Activated T-cell treated with anti-CD3 and anti-CD28 coated beads for 24 hours (primary cell): Measurements from ENCODE around the gene OBSCN.
"Not testable (repeated sequence)": the region's sequence is repeated elsewhere in the genome, so short reads cannot be mapped to it uniquely, and the experiment has no call there.

ENCODE experiments used
- DNase-seq: peaks from one replicate; pipeline ENCODE4 v3.0.0-alpha.2; 2020; ENCODE audit warnings: low read depth

OBSCN gene

GRCh38 chr1:228212966-228213844, 5.4 kb downstream of the OBSCN start:
- DNase-seq = peak; percentile 85

- DNase-seq = no peak
These were observed 6.3 kb downstream of the OBSCN start for GRCh38 chr1:228213917-228214808.

GRCh38 chr1:228214921-228215662, 7.2 kb downstream of the OBSCN start:
- no peak for DNase-seq

GRCh38 chr1:228215663-228216116, 7.8 kb downstream of the OBSCN start:
- no peak for DNase-seq

GRCh38 chr1:228216371-228217320, 8.8 kb downstream of the OBSCN start:
- DNase-seq = no peak

GRCh38 chr1:228217551-228218344, 9.9 kb downstream of the OBSCN start:
- DNase-seq = no peak

- no peak for DNase-seq
These were observed 10.8 kb downstream of the OBSCN start for GRCh38 chr1:228218513-228219244.

- no peak for DNase-seq
These were observed 11.6 kb downstream of the OBSCN start for GRCh38 chr1:228219245-228219961.

GRCh38 chr1:228219962-228220780, 12.3 kb downstream of the OBSCN start:
- no peak for DNase-seq

GRCh38 chr1:228221097-228221496, 13.3 kb downstream of the OBSCN start:
- not testable (repeated sequence) for DNase-seq

GRCh38 chr1:228222548-228222947, 14.7 kb downstream of the OBSCN start:
- no peak for DNase-seq

GRCh38 chr1:228224198-228225164, 16.6 kb downstream of the OBSCN start:
- no peak for DNase-seq

GRCh38 chr1:228225165-228225710, 17.4 kb downstream of the OBSCN start:
- no peak for DNase-seq

GRCh38 chr1:228225740-228226139, 17.9 kb downstream of the OBSCN start:
- DNase-seq = no peak

GRCh38 chr1:228226141-228226874, 18.5 kb downstream of the OBSCN start:
- no peak for DNase-seq
